Hypothalamus (tissue), 51 donors: ENCODE data around the gene MOGAT3.
A peak's percentile ranks its signal among the peaks of the same experiment; 100 is the strongest.

Source experiments
- DNase-seq, 51 donors: peaks; one replicate each; lab custom pipeline; 2025; lab: John Stamatoyannopoulos, UW

MOGAT3 gene, protein sequence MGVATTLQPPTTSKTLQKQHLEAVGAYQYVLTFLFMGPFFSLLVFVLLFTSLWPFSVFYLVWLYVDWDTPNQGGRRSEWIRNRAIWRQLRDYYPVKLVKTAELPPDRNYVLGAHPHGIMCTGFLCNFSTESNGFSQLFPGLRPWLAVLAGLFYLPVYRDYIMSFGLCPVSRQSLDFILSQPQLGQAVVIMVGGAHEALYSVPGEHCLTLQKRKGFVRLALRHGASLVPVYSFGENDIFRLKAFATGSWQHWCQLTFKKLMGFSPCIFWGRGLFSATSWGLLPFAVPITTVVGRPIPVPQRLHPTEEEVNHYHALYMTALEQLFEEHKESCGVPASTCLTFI

DNA sequence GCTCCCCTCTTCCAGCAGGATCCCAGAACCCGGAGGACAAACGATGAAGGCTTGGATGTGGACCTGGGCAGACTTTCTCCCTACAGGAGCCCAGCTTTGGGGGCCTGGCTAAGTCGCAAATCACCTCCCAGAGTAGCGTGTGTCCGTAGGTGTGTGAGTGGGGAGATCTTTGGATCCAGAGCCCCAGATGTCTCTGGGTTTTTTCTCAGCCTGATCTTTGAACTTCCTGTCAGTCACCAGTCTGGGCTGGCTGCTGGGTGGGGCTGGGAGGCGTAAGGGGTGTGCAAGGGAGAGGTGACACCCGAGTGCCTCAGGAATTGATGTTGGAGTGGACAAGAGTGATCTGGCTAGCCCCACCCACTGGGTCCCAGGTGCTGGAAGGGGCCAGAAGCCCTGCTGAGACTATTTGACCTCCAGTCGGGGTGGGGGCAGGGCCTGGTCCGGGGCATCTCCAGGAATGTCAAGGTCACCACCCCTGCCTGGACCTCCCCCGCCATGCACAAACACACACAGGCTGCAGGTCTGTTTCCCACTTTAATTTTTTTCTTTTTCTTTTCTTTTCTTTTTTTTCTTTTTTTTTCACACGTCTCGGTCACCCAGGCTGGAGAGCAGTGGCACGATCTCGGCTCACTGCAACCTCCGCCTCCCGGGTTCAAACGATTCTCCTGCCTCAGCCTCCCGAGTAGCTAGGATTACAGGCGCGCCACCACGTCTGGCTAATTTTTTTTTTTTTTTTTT is at the start of gene MOGAT3:
Gene MOGAT3 (minus strand): TSS at position 175 of the 738 bp plus-strand sequence. CDS start 182 bp downstream, outside the sequence.
- no peak for DNase-seq

DNA sequence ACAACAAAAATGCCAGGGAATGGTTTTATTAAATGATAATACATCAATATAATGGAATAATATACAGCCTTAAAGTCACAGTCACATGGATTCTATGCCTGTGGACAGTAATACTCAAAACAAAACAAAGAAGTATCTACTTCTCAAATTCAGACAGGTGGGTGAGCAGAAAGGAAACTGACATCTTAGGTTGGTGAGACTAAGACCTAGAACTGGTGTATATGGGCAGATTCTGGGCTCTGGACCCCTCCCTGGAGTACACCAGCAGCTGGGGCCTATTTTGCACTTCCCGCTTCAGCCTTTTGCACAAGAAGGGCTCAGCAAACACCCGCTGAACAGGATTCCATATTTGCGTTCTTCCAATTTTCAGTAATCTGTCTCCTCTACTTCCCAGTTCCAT is 49.5 kb upstream of the MOGAT3 start:
- no peak for DNase-seq

DNA sequence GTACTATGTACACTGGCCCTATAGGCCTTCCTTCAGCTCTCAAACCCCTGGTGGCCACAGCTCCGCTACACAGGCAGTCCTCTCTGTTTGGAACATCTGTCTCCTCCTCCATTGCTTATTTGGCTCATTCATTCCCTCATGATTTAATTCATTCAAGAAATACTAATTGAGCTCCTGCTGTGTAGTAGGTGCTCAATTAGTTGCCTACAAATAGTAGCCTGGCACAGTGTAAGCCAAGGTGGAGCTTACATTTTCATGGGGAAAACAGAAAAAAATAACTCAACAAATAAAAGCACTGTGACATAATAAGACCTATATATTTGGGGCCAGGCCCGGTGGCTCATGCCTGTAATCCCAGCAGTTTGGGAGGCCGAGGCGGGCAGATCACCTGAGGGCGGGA is 47.4 kb upstream of the MOGAT3 start:
- no peak for DNase-seq

DNA sequence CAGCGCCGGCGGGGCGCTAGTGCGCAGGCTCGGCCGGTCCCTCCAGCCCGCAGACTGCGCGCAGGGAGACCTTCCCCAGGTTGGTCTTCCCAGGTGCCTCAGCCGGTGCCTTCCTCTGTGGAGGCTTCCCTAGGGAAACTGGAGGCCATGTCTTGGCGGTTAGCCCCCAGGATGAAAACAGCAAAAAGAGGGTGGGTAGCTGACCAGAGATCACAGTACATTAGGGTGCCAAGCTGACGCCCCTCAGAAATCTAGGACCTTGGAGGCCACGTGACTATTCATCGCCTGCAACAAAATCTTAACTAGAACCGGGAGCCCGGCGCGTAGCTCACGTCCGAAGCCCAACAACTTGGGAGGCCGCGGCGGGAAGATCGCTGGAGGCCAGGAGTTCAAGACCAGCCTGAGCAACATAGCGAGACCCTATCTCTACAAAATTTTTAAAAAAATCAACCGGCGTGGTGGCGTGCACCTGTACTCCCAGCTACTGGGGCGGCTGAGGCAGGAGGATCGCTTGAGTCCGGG is 44.4 kb upstream of the MOGAT3 start:
- peak in 1 of 51 donors; percentile 35 for DNase-seq

DNA sequence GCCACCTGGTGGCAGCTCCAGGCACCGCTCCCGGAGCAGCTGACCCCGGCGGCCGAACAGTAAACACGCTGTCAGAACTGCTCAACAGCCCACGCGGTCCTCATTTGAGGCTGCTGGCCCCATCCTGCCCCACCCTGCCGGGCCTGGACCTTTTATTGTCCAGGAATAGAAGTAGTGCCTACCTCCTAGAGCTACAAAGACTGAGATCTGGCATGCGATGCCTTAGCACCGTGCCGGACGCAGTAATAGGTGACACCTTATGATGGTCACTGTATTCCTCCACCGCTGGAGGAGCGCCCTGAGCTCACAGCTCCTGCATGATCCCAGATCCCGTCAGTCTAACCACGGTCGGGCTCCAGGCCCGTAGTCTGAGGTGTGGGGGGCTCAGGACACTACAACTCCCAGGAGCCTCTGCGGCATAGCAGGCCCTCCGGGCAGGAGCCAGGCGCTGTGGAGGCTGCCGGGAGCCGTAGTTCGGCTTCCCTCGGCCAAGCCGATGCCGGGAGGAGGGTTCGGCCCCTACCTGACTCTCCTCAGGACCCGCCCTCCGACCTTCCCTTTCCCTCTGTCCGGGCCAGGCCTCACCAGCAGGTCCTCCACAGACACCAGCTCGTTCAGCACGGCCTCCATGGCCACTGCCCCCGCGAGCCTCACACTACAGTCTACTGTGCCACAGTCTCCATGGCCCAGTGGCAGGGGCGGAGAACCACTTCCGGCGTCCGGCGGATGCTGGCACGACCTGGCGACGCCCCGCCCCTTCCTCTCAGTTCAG is 43.7 kb upstream of the MOGAT3 start, which contains the start of gene FIS1:
Gene FIS1 (minus strand): TSS at position 707 of the 772 bp plus-strand sequence. CDS start 77 bp downstream, at position 630.
- peak; percentile 75 to 100 (median 95) for DNase-seq

DNA sequence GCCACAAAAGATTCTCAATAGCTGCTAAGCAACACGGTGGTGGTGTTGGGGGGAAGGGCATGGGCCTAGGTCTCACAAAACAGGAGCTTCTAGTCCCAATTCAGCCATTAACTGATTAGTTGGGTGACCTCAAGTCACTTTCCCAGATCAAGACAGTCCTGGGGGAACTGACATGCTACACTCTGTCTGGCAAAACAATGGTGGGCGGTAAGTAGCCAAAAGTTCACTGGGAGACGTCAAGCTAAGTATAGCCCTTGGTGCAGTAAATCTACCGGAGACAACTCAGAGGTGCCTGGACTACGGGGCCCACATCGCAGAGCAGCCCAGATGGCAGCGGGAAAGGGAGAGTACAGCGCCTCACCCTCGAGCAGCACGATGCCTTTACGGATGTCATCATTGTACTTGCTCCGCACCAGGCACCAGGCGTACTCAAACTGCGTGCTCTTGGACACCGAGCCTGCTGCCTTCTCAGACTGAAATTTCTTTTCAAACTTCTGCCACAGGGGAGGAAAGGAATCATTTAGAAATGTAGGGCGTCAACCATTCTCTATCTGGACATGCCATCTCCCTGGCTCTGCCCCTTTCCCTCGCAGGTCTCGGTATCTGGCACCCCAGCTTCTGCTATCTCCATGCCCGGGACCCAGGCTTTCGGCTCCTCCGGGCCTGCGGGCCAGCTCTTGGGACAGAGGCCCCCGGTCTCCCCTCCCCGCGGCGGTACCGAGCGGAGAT is 43.0 kb upstream of the MOGAT3 start:
- DNase-seq = peak in 8 of 51 donors; percentile 36 to 52 (median 44)

DNA sequence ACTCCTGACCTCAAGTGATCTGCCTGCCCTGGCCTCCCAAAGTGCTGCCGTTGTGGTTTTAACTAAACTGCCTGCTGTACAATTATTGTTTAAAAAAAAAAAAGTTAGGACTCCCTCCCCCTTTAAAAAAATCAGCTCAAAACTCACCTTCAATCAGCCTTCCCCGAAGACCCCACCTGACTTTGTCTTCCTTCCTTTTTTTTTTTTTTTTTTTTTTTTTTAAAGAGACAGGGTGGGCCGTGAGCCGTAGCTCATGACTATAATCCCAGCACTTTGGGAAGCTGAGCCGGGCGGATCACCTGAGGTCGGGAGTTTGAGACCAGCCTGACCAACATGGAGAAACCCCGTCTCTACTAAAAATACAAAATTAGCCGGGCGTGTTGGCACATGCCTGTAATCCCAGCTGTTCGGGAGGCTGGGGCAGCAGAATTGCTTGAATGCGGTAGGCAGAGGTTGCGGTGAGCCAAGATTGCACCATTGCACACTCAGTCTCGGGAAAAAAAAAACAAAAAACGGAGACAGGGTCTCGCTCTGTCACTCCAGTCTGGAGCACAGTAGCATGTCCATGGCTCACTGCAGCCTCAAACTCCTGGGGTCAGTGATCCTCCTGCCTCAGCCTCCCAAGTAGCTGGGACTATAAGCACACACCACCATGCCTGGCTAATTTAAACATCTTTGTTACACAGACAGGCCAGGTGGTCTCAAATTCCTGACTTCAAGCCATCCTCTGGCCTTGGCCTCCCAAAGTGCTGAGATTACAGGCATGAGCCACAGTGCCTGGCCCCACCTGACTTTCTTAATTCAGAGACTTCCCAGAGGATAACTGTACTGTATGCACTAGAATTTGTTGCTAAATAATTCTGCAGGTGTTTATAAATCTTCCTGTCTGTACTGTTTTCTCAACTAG is 40.9 kb upstream of the MOGAT3 start:
- no peak for DNase-seq

DNA sequence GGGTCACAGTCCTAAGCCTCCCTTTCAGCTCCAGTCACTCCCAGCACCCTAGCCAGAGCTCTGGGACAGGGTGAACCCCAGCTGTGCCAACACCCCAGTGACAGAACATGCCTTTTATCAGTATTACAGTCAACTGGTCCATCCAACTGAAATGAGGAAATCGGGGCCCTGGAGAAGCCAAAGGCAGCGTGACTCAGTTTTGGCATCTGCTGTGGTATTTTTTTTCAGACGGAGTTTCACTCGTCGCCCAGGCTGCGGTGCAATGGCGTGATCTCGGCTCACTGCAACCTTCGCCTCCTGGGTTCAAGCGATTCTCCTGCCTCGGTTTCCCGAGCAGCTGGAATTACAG is 40.2 kb upstream of the MOGAT3 start:
- no peak for DNase-seq

DNA sequence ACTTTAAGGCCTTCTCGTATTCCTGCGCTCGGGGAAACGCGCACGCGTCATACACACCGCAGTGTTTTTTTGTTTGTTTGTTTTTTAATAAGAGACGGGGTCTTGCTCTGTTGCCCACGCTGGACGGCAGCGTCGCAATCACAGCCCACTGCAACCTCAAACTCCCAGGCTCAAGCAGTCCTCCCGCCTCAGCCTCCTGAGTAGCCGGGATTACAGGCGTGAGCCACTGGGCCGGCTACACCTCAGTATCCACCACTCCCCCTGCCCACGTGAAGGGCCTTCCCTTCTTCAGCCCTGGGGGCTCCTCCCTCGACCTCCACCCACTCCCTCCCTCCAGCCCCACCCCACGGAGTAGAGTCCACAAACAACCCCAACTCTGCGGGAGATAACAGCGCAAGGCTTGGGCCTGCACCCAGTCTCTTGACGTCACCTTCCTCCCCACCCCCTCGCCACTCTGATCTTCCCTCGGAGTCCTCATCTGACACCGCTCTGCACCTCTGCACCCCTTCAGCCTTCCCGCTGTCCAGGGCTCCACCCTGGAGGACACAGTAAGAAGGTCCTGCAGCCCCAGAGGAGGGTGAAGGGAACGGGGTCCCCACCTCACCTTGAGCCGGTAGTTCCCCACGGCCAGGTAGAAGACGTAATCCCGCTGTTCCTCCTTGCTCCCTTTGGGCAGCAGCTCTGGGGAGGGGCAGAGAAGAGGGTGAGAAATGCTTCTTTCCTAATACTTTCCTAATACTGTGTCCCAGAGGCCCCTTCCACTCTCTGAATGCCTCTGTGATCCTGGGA is 39.6 kb upstream of the MOGAT3 start:
- DNase-seq = no peak

DNA sequence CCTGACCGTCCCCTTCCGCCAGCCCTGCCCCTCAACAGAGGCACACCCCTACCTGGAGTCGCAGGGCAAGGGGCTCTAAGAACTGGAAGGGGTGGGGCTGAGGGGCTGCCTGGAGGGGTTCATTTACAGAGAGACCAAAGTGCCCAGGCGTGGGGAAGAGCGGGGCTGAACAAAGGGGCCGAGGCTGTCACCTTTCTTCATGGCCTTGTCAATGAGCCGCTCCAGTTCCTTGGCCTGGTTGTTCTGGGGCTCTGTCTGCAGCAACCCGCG is 39.0 kb upstream of the MOGAT3 start:
- no peak for DNase-seq

DNA sequence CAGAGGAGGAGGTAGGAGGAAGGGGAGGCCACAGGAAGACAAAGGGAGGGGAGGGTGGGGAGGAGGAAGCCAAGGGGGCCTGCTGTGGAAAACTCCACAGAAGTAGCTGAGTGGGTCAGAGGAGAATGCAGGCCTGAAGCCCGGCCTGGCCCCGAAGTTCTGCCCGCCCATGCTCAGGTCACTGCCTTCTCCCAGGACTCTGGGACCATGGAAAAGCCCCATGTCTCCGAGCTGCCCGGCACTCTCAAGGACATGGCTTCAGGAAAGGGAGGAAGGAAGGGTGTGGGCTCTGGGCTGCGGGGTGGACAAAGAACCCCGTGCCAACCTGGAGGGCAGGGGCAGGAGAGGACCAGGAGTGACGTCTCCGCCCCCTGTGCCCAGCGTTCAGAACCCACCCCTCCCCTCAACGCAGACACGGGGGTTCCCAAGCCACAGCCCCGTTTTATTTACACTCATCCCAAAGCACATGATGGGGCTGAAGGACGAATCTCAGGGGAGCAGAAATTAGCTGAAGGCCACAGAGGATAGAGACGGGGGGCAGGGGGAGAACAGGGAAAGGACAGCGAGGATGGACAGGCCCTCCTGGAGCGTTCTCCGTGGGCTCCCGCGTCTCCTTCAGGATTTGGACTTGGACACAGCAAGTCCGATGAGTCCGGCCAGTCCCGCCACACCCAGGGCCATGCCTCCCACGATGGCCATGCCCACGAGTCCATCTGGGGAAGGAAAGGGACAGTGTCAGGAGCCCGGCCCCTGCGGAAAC is 38.5 kb upstream of the MOGAT3 start:
- no peak for DNase-seq

DNA sequence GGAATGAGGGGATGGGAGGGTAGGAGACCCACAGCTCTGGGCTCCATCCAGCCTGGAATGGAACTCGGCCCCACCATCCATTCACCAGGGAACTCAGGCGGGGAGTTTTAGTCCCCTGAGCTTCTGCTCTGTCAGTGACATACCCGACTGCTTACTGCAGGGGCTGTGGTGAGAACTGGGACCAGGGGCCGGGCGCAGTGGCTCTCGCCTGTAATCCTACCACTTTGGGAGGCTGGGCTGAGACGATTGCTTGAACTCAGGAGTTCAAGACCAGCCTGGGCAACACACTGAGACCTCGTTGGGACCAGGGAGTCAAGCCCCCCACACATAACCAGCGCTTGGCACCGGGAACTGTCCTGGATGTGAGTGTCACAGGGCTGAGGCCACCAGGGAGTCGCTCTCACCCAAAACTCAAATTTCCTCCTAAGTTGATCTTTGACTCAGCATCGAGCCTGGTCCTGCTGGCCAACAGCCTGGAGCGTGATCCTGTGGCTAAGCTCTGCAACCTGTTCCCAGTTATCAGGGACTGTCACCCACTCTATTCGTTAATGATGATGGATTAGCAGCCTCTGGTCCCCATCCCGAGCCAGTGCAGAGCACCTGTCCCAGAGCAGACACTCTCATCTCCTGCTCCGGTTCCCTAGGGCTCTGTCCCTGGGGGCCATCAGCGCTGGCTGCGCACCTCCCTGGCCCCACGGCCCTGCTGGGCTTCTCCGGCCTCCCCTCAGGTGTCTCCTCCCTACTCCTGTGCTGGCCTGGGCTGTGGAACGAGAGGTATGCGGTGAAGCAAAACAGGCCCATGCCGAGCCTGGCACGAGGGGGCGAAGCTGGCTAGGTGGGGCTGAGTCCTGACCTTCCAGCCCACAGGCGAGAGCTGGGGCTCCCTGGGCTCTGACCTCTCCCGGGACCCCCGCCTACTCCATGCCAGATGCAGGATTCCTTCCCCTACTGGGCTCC is 37.7 kb upstream of the MOGAT3 start:
- DNase-seq = no peak

DNA sequence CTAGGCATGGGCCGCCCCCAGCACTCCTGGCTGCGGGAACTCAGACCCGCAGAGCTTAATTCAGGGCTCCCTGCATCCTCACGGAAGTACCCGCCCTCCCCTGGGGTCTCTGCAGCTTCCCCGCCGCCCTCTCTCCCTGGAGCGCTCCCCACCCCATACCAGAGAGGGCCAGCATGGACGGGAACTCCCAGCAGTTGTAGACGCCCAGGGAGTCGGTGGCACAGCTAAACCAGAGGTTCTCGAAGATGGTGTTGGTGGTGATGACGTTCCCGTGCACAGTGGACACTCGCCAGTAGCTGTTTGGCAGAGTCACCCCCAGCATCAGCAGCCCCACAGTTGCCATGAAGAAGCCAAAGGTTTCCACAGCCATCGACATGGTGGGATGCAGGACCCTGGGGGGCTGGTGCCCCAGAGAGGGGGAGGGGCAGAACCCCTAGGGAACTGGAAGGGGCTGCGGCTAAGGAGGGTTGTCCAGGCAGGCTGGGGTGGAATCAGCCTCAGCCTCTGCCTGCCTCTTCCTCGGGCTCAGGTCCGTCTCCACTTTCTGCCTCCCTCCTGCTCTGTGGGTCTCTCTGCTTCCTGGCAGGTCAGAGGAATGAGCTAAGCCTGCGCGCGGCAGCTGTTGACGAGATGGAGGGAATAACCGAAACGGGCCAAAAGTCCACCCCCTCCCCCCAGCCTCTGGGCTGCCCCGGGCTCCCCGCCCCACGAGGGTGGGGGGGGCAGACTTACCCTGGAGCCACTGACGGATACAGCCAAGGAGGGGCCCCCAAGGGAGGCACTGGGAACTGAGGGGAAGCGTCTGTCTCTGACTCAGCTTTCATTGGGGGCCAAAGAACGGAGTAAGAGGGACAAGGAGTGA is 36.6 kb upstream of the MOGAT3 start, which contains the start of gene CLDN15:
Gene CLDN15 (minus strand): TSS at position 597 of the 862 bp plus-strand sequence. CDS start 221 bp downstream, at position 376.
- peak in 10 of 51 donors; percentile 7 to 41 (median 21) for DNase-seq

DNA sequence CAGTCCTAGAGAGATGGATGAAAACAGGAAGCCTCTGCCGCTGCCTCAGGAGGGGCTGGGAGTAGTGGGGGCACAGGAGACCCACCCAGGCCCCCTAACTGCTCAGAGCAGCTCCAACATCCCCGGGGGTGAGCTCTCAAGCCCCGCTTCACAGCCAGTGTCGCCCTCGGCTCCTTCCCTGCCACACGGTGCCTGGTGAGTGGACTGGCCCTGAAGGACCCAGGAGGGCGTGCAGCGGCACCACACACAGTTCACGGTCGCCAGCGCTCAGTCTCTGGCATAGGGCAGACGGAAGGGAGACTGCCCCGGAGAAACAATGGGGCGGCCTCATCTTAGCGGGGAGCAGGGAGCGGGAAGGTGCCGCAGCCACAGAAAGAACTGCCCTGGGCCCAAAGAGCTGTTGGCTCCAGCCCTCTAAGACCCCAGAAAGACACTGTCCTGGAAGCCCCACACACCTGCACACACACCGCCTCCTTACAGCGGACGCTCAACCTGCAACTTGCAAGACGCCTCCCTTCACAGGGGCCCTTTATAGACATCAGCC is 35.5 kb upstream of the MOGAT3 start:
- no peak for DNase-seq

DNA sequence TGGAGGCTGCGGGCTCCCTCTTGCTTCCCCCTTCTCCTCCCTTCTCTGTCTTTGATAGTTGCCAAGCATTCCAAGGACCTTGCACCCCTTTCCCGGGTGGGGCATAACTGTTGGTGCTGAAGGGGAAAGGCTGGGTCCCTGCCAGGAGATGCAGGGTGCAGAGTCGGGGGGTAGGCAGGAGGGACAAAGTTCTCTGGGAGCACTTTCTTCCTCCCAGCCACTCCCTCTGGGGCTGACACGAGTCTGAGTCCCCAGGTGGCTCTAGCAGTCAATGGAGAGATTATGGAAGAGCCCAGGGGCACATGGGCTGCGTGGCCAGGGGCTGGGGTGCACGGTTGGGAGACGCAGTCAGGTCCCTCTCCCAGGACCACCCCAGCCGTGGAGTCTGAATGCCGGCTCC is 34.7 kb upstream of the MOGAT3 start:
- DNase-seq = no peak
